GM12891 (cell line): Measurements from ENCODE around the gene FLCN.

Experiments used
- PAX5 ChIP-seq: IDR thresholded peaks from 2 replicates; pipeline ENCODE4 v1.6.1; 2011; ENCODE audit warnings: low read length, moderate library complexity, mild to moderate bottlenecking; ENCODE audit not compliant: insufficient read depth, severe bottlenecking
- POLR2A ChIP-seq: IDR thresholded peaks from 2 replicates; pipeline ENCODE4 v1.6.1; 2011; ENCODE audit warnings: low read depth, low read length, control low read depth
- POLR2AphosphoS5 ChIP-seq: IDR thresholded peaks from 2 replicates; pipeline ENCODE4 v1.6.1; 2011; ENCODE audit warnings: low read depth, low read length, control low read depth
- SPI1 ChIP-seq: IDR thresholded peaks from 2 replicates; pipeline ENCODE4 v1.6.1; 2011; ENCODE audit warnings: low read depth, low read length, control low read depth
- TAF1 ChIP-seq: IDR thresholded peaks from 2 replicates; pipeline ENCODE4 v1.6.1; 2011; ENCODE audit warnings: low read depth, low read length, control low read depth

DNA sequence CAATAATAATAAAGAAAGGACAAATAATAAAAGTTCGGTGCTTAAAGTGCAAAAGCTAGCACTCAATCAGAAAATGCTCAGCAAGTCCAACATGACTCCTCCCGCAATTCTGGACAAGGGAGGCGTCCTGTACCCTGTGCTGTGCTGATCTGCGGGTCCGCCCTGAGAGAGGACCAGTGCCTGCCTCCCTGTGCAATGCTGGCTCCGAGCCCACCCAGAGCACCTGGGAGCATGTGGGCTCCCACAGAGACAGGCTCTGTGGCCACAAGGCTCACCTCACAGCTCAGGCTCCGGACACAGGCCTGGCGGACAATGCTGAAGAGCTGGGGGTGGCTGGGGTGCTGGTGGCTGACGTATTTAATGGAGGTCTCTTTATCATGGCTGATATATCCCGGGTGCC, 11.1 kb downstream of the FLCN start:
- TF ChIP-seq POLR2A (no peak), POLR2AphosphoS5 (no peak), TAF1 (no peak), PAX5 (no peak), SPI1 (no peak)
